ENCODE data around the gene ANKDD1A.
A peak's percentile ranks its signal among the peaks of the same experiment; 100 is the strongest.

The ANKDD1A gene

GRCh38 chr15:64911311-64912186, at the start of gene ANKDD1A:
ANKDD1A (plus strand) TSS chr15:64911902; CDS start chr15:64911931, 29 bp downstream.
- peak; percentile 39 for DNase-seq (ENCODE audit: low read depth)
- peak within 1 kb of the TSS; percentile 53 for H3K4me3 ChIP-seq (replicated peaks; ENCODE audit: low read depth, low read length)
- TF ChIP-seq CTCF (IDR thresholded peaks at IDR 0.05; ENCODE audit: low read length, missing control alignments): no peak

- H3K4me3 ChIP-seq (replicated peaks; ENCODE audit: low read depth, low read length): no peak overlapping the region
- TF ChIP-seq CTCF (IDR thresholded peaks at IDR 0.05; ENCODE audit: low read length, missing control alignments): no peak
- DNase-seq (ENCODE audit: low read depth): no peak
Observed at GRCh38 chr15:64861960-64862359, 49.7 kb upstream of the ANKDD1A start.

- DNase-seq (ENCODE audit: low read depth): no peak
- no peak for TF ChIP-seq CTCF (IDR thresholded peaks at IDR 0.05; ENCODE audit: low read length, missing control alignments)
- no peak overlapping the region for H3K4me3 ChIP-seq (replicated peaks; ENCODE audit: low read depth, low read length)
Observed at GRCh38 chr15:64862408-64862807, 49.3 kb upstream of the ANKDD1A start.

GRCh38 chr15:64864068-64864467, 47.6 kb upstream of the ANKDD1A start:
- no peak for TF ChIP-seq CTCF (IDR thresholded peaks at IDR 0.05; ENCODE audit: low read length, missing control alignments)
- no peak overlapping the region for H3K4me3 ChIP-seq (replicated peaks; ENCODE audit: low read depth, low read length)
- no peak for DNase-seq (ENCODE audit: low read depth)

- no peak for TF ChIP-seq CTCF (IDR thresholded peaks at IDR 0.05; ENCODE audit: low read length, missing control alignments)
- no peak for DNase-seq (ENCODE audit: low read depth)
- H3K4me3 ChIP-seq (replicated peaks; ENCODE audit: low read depth, low read length): no peak overlapping the region
Observed at GRCh38 chr15:64865126-64865997, 46.3 kb upstream of the ANKDD1A start.

GRCh38 chr15:64865998-64866520, 45.6 kb upstream of the ANKDD1A start:
- H3K4me3 ChIP-seq (replicated peaks; ENCODE audit: low read depth, low read length): no peak overlapping the region
- peak; percentile 35 for DNase-seq (ENCODE audit: low read depth)
- no peak for TF ChIP-seq CTCF (IDR thresholded peaks at IDR 0.05; ENCODE audit: low read length, missing control alignments)

Measured in fibroblast of pulmonary artery (primary cell).